IPS DF 19.7 (cell line): Measurements from ENCODE around the gene ILRUN.
"Not testable (repeated sequence)": the region's sequence is repeated elsewhere in the genome, so short reads cannot be mapped to it uniquely, and the experiment has no call there.

Experiments used
- DNase-seq: peaks from one replicate; pipeline ENCODE4 v3.0.0-alpha.2; 2013; ENCODE audit warnings: low read depth, low spot score

The ILRUN gene

DNA sequence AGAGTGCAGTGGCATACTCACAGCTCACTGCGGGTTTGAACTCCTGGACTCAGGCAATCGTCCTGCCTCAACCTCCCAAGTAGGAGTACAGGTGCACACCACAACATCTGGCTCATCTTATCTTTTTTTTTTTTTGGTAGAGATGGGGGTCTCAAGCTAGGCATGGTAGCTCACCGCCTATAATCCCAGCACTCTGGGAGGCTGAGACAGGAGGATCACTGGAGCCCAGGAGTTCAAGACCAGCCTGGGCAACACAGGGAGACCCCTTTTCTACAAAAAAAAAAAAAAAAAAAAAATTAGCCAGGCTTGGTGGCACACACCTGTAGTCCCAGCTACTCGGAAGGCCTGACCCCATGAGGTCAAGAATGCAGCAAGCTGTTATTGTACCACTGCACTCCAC, 31.5 kb downstream of the ILRUN start:
- DNase-seq, result no peak

DNA sequence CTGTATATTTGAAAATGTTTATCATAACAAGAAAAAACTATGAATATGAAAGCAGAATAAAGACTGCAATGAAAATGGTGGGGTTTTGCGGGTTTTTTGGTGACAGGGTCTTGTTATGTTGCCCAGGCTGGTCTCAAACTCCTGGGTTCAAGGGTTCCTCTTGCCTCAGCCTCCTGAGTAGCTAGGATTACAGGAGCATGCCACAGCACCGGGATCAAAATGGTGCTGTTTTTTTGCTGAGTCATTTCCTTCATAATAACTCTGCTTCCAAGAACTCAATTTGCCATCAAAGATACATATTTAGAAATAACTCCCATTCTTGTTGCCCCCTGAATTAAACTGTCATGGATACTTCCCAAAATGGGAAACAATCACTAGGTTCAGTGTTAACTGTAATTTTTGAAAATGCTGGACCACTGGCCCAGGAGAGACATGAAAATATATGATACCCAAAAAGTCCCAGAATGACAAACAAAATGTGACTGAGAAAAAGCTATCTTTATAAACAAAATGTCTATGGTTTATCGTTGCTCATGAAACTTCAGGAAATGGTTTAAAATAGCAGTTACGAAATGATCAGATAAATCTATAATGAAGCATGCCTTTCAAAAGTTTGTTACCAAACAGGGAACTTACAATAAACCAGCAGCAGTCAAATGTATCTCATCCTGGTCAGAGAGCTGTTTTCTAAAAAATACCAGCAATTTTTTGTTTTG, 32.2 kb downstream of the ILRUN start:
- no peak for DNase-seq

DNA sequence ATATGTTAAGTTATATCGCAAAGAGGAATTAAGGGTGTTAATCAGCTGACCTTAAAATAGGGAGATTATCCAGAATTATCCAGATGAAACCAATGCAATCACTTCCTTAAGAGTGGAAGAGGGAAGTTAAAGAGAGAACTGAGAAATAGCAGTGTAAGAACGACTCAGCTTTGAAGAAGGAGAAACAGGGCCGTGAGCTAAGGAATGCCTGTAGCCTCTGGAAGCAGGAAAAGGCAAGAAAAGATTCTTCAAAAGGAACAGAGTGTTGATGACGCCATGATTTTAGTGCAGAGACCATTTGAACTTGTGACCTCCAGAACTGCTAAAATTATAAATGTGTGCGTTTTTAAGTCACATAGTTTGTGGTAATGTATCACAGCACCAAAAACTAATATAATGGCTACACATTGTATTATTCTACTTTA, 32.7 kb downstream of the ILRUN start:
- no peak for DNase-seq

DNA sequence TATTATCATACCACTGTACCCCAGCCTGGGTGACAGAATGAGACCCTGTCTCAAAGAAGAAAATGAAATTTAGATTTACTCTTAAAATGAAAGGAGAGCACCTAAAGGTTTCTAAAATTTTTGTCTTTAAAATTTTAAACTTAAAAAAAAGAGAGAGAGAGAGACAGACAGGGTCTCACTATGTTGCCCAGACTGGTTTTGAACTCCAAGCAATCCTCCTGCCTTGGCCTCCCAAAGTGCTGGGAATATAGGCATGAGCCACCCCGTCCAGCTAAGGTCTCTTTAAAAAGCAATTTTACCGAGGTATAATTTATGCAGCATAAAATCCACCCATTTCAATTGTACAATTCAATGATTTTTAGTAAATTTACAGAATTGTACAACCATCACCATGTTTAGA, 33.2 kb downstream of the ILRUN start:
- DNase-seq, result no peak

DNA sequence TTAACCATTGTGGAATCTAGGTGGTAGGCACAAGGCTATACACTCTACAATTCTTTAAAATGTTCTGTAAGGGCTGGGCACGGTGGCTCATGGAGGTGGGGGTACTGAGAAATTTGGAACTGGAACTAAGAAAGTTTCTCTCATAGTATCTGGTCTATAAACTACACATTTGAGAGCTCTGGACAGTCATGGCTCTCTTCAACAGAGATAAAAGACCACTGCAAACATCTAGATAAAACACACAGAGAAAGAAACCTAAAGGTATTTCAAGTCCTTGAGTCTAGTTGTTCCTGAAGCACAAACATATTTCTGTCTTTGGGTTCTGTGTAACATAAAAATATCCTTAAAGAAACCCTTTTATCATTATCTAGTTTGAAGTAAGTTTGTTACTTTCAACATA, 35.2 kb downstream of the ILRUN start:
- DNase-seq, result no peak

DNA sequence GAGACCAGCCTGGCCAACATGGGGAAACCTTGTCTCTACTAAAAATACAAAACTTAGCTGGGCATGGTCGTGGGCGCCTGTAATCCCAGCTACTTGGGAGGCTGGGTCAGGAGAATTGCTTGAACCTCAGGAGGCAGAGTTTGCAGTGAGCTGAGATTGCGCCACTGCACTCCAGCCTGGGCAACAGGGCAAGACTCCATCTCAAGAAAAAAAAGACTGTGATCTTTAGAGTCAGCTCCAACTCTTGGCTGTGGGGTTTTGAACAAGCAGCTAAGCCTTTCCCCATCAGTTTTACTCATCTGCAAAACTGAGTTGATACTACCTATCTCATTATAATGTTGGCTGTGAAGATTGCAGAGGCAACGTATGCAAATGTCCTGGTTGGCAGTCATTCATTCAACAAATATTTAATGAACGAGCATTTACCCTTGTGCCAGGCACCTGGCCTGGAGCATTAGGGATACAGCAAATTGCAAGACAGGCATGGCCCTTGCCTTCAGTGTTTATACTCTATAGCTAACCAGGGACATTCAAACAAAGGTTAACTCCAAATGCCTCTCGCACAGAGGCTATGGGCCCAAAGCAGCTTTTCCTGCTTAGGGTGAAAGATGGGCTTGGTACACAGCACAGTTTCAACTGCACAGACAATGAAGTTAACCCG, 37.8 kb downstream of the ILRUN start:
- no peak for DNase-seq

DNA sequence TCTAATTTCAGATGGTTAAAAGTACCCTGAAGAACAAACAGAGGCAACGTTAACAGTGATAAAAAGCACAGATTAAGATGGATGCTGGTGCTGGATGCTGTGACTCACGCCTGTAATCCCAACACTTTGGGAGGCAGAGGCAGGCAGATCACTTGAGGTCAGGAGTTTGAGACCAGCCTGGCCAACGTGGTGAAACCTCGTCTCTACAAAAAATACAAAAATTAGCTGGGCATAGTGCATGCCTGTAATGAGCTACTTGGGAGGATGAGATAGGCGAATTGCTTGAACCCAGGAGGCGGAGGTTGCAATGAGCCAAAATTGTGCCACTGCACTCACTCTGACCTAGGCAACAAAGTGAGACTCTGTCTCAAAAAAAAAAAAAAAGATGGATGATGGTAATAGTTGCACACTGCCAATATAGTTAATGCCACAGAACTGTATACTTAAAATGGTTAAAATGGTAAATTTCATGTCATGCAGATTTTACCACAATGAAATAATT, 38.5 kb downstream of the ILRUN start:
- not testable (repeated sequence) for DNase-seq

DNA sequence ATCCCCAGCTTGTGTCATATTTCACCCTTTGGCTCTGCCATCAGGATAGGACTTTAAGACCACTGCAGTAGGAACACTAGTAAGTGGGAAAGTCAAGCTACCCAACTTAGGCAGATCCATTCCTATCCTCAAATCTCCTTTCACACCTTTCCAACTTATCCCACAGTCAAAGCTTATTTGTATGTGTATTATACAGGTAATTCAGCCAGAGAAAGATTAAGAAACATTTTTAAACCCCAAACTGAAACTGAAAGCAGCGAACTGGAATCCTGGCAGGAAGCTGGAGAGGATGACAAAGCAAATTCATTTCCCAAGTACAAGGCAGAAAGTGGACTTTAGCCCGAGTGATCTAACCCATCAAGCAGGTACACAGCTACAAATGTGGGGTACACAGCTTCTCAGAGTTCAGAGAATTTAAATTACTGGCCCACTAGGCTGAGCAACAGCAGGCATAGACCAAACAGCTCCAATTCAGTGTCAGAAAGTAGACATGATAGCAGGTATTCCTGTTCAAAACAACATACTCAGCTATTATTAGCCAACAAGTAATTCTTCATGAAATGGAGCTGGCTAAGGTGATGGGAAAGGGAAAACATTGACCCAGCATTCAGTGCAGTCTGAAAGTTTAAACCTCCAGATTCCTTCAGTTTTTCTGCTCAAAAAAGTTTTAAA, 39.1 kb downstream of the ILRUN start:
- no peak for DNase-seq

DNA sequence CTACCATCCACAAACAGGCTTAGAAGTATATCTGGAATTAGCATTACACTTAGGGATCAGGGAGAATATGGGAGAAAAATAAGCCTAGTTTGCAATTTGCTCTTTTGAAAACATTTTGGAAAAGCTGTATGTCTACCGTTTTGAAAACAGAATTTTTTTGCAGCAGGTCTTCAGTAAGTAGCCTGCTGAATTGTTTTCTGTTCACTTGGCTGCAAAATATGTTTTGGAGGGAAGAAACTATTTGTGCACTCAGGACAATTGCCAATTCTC, 39.6 kb downstream of the ILRUN start:
- DNase-seq, result no peak

DNA sequence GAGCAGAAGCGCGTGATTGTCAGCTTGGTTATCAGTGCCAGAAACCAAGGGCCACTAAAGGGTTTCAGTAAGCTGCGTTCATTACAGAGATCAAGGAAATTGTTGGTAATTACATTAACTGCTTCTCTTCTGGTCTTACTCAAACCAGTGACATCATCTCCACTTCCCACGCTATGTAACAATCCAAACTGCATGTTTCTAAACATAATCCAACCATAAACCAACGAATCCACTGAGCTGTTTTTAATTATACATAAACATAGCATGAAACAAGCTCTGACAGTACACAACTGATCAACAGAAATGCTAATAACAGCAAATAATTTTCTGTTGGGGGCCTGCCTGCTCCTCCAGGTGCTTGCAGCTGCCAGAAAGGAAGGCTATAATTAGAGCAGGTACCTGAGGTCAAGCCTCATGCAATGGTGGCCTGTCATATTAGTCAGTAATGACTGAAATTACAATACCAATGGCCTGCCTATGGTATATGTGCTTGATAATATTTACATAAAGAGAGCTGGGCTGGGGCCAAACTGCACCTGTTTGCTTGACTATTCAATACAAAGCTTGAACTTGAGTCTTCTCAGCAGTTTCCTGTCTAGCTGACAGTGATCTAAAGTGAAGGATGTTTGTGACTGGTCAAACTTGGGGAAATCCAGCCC, 40.1 kb downstream of the ILRUN start:
- no peak for DNase-seq

DNA sequence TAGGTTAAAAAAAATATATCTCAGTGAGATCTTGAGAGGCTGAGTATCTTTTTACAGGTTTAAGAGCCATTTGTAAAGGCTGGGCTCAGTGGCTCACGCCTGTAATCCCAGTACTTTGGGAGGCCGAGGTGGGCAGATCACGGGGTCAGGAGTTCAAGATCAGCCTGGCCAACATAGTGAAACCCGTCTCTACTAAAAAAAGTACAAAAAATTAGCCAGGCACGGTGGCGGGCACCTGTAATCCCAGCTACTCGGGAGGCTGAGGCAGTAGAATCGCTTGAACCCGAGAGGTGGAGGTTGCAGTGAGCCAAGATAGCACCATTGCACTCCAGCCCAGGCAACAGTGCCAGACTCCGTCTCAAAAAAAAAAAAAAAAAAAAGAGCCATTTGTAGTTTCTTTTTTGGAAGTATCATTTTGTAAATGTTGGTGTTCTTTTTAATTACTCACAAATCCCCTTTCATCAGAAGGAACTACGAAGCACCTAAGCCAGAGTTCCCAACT, 40.6 kb downstream of the ILRUN start:
- DNase-seq, result not testable (repeated sequence)

DNA sequence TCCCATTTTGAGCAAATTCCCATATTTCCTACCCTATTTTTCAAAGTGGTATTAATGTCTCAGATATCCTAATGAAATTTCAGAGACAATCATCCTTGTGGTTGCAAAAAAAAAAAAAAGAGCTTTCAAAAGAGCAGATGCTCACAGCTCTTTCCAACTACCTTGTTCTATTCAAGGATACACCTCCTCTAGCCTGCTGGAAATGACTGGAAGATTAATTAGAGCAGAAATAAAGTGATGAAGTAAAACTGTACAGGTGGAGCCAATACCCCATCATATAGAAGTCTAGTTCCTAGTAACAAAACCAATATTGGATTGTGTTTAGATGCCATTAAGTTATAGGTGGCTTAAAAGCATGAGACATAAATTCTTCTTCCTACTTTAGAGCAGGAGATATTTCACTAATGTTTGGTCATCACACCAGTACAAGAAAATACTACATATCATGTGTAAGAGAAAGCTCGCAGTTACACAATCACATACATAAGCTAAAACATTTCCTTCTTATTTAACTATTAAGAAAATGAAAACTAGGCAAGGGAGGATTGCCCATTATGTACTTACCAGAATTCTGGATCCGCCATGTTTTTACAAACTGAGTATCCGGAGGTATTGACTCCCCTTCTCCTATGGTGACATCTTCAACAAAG, 42.4 kb downstream of the ILRUN start:
- DNase-seq, result no peak

DNA sequence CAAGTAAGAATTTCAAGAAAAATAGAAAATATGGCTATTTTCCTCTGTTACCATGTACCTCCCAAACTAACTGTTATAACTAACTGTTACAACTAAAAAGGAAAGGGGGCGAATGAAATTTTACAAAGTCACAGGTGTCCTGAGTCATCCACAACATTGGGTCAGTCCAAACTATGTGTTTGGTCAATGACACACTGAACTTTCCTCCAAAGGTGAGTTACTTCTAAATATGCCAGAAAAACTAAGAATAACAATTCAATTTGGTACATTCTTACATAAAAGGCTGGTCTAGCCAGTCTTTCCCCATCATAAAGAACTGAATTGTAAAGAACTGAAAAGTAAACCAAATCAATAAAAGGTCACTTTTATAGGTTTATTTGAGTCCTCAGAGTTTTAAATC, 44.3 kb downstream of the ILRUN start:
- no peak for DNase-seq

DNA sequence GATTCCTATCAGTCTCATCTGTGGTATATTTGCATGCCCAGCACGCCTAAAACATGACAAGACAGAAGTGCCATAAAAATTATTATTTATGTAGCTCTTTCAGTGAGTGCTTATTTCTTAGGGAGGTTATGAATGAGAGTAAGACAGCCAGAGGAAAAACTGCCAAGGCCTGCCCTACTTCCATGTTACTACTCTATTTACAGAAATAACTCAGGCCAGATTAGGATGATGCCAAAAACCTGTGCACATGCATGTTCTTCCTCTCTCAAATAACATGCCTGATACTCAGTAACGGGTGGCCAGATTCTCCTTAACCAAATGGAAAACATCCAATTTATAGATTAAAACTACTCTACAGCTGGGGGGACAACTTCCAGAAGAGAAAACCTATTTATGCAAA, 45.7 kb downstream of the ILRUN start:
- no peak for DNase-seq

DNA sequence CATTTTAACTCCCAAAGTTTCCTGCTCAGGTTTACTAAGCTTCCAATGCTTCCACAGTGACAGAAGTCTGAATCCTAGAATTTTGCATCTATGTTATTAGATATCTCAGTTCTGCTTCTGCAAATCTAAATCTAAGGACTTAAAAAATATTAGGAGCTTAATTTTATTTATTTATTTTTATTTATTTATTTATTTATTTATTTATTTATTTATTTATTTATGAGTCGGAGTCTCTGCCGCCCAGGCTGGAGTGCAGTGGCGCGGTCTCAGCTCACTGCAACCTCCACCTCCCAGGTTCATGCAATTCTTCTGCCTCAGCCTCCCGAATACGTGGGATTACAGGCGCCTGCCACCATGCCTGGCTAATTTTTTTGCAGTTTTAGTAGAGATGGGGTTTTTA, 46.3 kb downstream of the ILRUN start:
- not testable (repeated sequence) for DNase-seq

DNA sequence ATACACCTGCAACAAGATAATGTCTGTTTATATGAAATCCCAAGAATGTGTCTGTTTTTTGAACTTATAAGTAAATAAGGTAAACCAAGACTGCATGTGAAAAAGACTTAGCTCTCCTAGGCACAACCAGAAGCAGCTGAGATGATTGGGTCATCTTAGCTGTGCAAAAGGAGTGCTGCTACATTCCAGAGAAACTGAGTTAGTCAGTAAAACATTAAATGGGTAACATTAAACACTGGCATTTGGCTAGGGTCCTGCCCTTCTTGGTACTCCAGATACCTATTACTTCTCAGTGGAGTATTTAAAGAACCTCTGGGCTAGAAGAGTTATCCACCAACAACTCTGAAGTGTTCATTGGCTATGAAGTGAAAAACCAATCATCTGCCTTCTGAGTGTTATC, 47.8 kb downstream of the ILRUN start:
- DNase-seq, result no peak
